GM04504 (cell line): ENCODE results near the gene CYGB.
"Not testable (repeated sequence)": the region's sequence is repeated elsewhere in the genome, so short reads cannot be mapped to it uniquely, and the experiment has no call there.

Experiments
- DNase-seq: peaks from one replicate; pipeline ENCODE4 v3.0.0-alpha.2; 2012; ENCODE audit warnings: low read depth

Gene CYGB

DNA sequence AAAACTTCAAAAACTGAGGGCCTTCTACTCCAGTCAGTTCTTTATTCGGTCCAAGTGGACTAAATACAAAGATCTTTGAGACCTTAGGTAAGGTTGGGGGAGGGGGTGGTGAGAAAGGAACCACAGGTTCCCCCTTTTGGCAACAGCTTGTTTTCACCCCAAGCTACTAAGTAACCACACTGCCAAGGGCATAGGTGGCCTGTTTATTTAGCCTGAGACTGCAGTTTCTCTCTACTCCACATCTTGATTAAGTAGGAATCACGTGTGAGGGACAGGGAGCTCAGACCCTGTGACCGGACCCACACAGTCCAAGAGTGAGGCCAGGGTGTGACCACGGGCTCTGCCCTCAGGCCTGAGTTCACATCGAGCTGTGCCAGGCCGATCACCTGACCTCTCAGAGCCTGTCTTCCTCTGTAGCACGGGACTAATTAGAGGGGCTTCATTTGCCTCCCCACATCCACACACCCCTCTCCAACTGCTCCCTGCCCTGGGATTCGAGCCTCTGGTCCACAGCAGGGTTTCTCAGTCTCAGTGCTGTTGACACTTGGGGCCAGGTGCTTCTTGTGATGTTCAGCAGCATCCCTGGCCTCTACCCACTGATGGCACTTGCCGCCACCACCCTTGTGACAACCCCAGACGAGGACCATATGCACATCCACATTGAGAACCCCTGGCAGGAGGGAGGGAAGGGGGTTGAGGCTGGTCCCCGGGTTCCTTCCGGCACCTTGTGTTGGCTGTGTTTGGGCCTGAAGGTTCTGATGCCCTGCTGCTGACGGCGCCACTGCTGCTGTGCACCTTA, 30.3 kb upstream of the CYGB start:
- no peak for DNase-seq

DNA sequence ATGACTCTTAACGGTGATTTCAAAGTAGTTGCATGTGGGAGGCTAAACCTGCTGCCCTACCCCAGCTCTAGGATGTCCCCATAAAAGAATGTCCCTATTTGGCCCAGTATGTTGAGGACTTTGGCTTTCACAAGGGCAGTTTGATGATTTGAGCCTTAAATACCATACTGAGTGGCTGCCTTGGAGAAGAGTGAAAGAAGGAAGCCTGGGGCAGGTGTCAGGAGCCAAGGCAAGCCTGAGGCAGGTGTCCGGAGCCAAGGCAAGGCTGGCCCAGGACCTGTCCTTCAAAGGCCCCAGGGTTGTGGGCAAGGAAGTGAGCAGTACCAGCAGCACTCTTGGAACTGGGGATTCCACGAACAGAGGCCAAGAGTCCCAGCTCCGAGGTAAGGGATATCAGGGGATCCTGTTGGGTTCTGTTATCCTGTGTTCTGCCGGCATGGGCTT, 29.5 kb upstream of the CYGB start:
- no peak for DNase-seq

DNA sequence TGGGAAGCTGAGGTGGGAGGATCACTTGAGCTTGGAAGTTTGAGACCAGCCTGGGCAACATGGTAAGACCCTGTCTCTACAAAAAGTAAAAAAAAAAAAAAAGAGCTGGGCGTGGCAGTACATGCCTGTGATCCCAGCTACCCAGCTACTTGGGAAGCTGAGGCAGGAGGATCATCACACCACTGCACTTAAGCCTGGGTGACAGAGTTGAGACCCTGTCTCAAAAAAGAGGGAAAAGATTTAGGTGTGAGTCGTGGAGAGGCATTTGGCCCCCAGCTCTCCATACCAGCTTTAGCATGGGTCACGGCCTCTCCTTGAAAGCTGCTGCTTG, 29.1 kb upstream of the CYGB start:
- DNase-seq, result no peak

- DNase-seq, result no peak
Measured at GRCh38 chr17:76565728-76566612, 28.5 kb upstream of the CYGB start.

DNA sequence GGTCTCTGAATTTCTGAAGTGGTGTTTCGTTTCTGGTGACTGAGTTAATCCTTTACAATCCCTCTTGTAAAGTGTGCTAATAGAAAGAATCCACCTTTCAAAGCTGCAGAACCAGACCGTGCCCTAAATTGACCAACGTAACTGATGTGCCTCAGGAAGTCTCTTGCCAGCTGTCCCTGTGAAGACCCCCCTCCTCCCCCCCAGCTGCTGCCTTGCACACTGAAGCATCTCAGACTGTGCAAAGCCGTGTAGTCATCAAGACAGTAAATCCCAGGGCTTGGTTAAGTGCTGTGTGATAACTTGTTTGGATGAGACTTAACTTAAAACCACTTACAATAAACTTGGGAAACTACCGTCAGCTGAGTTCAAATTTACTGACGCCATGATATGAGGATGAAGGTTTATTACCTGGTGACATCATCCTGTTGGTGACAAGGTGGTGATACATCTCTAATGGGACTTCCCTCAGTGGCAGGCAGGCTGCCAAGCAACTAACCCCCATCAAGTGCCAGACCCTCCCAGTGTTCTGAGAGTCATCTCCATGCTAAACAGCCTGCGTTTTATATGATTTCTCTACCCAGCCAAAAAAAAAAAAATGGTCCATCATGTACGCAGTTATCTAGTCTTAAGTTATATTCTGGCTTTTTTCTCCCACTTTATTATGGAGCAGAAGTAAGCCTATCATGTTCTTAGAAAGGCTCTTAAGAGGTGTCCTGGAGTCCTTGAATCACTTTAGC, 27.6 kb upstream of the CYGB start:
- not testable (repeated sequence) for DNase-seq

DNA sequence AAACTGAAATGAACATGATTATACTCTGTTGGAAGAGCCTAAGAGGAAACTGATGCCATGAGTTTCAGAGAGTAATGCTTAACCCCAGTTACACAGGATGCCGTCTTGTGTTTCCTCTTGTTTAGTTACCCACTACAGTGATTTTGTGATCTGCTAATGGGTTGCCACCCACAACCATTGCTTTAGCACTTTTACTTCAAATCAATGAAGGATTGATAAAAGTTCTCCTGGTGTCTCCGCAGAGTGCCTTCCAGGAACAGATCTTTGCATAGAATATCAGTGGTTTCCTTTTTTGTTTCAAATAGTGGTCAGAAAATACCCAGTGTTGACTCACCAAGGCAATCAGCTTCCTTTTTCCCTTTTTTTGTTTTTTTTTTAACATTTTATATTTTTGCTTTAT, 25.9 kb upstream of the CYGB start:
- DNase-seq, result not testable (repeated sequence)

- peak; percentile 92 for DNase-seq
Measured at GRCh38 chr17:76562734-76563148, 25.2 kb upstream of the CYGB start.

DNA sequence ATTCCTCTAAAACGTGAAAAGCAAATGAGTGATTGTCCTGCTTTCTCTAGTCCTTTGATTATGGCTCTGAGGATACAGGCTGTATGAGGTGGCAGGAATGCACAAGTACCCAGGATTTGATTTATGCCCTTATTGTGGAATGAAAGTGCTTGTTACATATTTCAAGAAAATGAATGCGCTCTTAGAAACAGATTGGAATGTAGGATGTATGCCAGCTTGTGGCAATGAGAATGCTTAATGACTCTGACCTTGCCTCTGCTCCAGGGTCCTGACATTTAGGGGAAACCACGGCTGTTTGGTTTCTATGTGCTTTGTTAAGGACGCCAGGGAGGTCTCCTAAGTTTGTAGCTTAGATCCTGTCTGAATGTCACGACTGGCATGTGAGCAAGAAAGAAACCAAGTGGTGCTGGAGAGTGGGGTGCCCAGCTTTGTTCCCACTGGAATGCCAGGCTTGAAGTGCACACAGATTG, 24.3 kb upstream of the CYGB start:
- DNase-seq, result peak; percentile 45

DNA sequence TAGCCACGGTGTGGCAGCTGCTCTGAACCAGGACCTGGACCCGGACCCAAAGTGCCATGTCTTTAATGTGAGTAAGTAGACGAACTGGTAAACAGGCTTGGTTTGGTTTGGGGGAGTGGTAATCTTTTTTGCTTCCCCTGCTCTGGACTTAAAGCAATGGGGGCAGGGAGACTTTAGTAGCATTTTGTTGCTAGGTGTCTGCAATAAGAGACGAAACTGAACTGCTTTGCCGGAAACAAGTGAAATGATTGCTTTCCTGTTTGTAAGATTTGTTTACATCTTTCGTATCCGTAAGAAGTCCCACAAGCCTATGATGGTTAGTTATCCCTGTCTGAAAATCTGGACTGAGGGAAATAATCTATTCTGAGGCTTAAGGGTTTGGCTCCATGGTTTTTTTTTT, 23.8 kb upstream of the CYGB start:
- DNase-seq, result no peak

- no peak for DNase-seq
Measured at GRCh38 chr17:76560877-76561221, 23.3 kb upstream of the CYGB start.

DNA sequence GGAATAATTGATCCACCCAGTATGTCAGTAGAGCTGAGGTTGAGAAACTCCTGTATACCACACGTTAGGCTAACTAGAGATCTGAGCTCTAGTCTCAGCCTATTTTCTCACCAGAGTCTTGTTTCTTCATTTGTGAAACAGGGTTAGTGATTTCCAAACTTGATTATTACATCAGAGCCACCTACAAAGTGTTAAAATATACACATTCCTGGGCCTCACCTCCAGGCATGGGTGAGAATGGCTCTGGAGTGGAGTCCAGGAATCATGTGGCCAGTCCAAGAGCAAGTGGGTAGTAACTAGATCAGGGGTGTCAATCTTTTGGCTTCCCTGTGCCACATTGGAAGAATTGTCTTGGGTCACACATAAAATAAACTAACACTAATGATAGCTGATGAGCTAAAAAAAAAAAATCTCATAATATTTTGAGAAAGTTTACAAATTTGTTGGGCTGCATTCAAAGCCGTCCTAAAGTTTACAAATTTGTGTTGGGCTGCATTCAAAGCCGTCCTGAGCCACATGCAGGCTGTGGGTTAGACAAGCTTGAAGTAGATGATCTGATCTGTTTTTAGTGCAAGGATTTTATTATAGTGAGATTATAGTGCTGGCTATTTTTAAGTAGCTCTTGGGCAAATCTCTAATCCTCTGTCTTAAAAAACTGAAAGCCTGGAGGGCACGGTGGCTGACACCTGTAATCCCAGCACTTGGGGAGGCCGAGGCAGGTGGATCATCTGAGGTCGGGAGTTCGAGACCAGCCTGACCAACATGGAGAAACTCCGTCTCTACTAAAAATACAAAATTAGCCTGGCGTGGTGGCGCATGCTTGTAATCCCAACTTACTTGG, 22.7 kb upstream of the CYGB start:
- no peak for DNase-seq

- not testable (repeated sequence) for DNase-seq
Measured at GRCh38 chr17:76559460-76559859, 22.0 kb upstream of the CYGB start.

GRCh38 chr17:76558198-76559095, 20.9 kb upstream of the CYGB start:
- no peak for DNase-seq

DNA sequence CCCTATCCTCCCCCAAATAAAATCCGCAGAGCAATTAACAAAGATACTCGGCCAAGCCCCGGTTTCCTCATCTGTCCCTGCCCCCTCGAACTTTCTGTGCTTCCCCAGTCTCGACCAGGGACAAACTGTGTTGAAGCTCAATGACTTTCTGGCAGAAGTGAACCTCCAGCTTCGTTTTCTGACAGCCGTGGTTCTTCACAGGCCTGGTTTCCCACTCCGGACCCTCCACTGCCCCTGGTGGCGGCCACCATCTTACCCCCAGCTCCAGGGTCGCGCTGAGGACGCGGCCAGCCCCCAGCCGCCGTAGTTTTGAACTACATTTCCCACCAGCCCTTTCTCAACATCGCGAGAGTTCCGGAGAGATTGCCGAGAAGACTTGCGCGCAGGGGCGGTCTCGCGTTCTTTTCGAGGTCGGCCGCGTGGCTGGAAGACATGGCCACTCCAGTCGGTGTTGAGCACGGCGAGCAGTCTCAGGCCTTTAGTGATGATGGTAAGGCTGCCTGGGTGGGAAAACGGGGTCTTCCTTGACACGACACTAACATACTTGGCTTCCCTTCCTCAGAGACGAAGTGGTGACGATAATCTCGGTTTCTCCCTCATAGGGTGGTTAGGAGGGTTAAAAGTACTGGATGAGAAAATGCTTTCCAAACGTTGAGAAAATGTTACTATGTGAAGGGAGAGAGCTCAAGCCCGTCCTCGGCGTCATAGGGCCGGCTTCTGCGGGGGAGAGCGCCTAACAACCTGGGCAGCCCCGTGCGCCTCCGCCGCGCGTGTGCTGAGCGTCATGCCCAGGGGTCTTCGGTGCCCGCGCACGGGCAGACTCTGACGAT, 20.1 kb upstream of the CYGB start:
- DNase-seq, result peak; percentile 88

DNA sequence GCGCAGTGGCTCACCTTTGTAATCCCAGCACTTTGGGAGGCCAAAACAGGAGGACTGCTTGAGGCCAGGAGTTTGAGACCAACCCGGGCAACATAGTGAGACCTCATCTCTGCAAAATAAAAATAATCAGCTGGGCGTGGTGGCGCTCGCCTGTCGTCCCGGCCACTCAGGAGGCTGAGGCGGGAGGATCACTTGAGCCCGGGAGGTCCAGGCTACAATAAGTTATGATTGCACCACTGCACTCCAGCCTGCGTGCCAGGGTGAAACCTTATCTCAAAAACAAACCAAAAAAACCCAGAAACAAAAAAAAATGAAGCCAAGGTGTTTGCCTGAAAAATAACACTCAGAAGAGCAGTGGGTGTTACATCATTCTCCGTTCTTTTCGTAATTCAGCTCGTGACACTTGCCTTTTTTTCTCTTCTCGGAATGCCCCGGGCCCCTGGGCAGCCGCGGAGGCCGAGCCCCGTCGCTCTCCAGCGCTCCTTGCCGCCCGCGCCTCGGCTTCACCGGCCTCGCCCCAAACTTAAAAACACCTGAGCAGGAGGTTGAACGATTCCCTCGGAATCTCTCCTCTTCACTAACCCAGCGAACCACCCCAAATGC, 19.4 kb upstream of the CYGB start:
- no peak for DNase-seq

GRCh38 chr17:76554131-76554530, 16.6 kb upstream of the CYGB start:
- DNase-seq, result no peak

- no peak for DNase-seq
Measured at GRCh38 chr17:76553178-76553908, 15.8 kb upstream of the CYGB start.

DNA sequence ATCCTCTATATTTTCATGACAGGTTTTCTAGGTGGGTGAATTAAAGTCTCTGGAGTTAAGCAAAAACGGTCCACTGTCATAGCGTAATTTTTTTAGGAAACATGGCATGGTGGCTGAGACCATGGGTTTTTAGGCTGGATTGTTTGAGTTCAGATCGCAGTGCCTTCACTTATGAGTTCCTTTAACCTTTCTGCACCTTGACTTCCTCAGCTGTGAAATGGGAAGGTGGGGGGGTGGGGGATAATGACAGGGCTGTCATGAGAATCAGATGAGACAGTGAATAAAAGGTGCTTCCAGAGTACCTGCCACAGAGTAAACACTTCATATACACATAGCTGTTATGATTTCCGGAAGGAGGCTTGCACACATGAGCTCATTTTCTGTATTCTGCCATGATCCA, 14.2 kb upstream of the CYGB start:
- no peak for DNase-seq
